Nephron progenitor cell (in vitro differentiated cells): ENCODE data around the gene CALML4.

Experiments used
- DNase-seq: peaks from one replicate; pipeline ENCODE4 v3.0.0; 2021
- H3K27ac Mint-ChIP-seq: 2 replicates; pipeline ENCODE4 v1.8.0; 2021; ENCODE audit warnings: mild to moderate bottlenecking, moderate library complexity, mixed read lengths
- H3K27me3 Mint-ChIP-seq: 2 replicates; pipeline ENCODE4 v1.8.0; 2021; ENCODE audit warnings: mild to moderate bottlenecking, low read depth, mixed read lengths; ENCODE audit not compliant: poor library complexity
- H3K36me3 Mint-ChIP-seq: 2 replicates; pipeline ENCODE4 v1.8.0; 2021; ENCODE audit warnings: low read depth, mixed read lengths
- H3K4me1 Mint-ChIP-seq: 2 replicates; pipeline ENCODE4 v1.8.0; 2021; ENCODE audit warnings: mixed read lengths
- H3K4me3 Mint-ChIP-seq: 2 replicates; pipeline ENCODE4 v1.8.0; 2021; ENCODE audit warnings: mild to moderate bottlenecking, moderate library complexity, mixed read lengths
- H3K9me3 Mint-ChIP-seq: 2 replicates; pipeline ENCODE4 v1.8.0; 2021; ENCODE audit warnings: mild to moderate bottlenecking, moderate library complexity, mixed read lengths
- TF ChIP-seq, protein P1 (sequence below): fragments of 200-600 bp; sonication (generic); IDR thresholded peaks from 2 replicates; pipeline ENCODE4 v1.5.0; 2021; ENCODE audit warnings: antibody characterized with exemption

The CALML4 gene

DNA sequence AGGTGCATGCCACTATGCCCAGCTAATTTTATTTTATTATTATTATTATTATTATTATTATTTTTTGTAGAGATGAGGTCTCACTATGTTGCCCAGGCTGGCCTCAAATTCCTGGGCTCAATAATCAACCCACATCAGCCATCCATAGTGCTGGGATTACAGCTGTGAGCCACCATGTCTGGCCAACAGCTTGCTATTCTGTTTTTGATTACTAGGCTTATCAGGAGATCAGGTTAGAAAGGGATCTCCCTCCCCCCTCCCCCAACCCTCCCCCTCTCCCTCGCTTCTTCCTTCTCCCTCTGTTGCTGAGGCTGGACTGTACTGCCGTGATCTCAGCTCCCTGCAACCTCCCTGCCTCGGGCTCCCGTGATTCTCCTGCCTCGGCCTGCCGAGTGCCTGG, 15.8 kb upstream of the CALML4 start:
- Mint-ChIP-seq H3K4me3 (no peak overlapping the region), H3K9me3 (peaks cover 27% of the 10 kb centered on the region), H3K4me1 (peaks cover 7% of the 10 kb centered on the region), H3K27me3 (no peaks in the 10 kb centered on the region), H3K36me3 (peaks cover 82% of the 10 kb centered on the region), H3K27ac (no peak overlapping the region)
- TF ChIP-seq, protein P1, sequence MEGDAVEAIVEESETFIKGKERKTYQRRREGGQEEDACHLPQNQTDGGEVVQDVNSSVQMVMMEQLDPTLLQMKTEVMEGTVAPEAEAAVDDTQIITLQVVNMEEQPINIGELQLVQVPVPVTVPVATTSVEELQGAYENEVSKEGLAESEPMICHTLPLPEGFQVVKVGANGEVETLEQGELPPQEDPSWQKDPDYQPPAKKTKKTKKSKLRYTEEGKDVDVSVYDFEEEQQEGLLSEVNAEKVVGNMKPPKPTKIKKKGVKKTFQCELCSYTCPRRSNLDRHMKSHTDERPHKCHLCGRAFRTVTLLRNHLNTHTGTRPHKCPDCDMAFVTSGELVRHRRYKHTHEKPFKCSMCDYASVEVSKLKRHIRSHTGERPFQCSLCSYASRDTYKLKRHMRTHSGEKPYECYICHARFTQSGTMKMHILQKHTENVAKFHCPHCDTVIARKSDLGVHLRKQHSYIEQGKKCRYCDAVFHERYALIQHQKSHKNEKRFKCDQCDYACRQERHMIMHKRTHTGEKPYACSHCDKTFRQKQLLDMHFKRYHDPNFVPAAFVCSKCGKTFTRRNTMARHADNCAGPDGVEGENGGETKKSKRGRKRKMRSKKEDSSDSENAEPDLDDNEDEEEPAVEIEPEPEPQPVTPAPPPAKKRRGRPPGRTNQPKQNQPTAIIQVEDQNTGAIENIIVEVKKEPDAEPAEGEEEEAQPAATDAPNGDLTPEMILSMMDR: no peak
- DNase-seq: no peak

DNA sequence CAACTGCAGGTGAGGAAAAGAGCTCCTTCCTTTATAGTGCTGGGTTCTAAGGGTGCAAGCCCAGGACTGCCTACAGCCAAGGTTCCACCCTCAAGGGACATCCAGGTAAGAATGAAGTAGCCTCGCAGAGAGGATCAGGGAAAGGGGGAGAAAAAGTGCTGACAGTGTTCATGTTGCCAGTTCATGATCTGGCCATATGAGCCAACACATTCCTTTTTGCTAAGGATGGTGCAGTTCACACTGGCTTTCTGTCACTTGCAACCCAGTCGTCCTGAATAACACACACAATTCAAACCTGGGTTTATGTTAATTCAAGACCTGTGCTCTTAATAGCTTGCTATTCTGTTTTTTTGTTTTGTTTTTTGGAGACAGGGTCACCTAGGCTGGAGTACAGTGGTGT, 15.4 kb upstream of the CALML4 start:
- peaks cover 27% of the 10 kb centered on the region for H3K9me3 Mint-ChIP-seq
- peaks cover 7% of the 10 kb centered on the region for H3K4me1 Mint-ChIP-seq
- H3K4me3 Mint-ChIP-seq: no peak overlapping the region
- H3K36me3 Mint-ChIP-seq: peaks cover 84% of the 10 kb centered on the region
- no peak overlapping the region for H3K27ac Mint-ChIP-seq
- no peak for DNase-seq
- TF ChIP-seq, protein P1: no peak
- no peaks in the 10 kb centered on the region for H3K27me3 Mint-ChIP-seq

DNA sequence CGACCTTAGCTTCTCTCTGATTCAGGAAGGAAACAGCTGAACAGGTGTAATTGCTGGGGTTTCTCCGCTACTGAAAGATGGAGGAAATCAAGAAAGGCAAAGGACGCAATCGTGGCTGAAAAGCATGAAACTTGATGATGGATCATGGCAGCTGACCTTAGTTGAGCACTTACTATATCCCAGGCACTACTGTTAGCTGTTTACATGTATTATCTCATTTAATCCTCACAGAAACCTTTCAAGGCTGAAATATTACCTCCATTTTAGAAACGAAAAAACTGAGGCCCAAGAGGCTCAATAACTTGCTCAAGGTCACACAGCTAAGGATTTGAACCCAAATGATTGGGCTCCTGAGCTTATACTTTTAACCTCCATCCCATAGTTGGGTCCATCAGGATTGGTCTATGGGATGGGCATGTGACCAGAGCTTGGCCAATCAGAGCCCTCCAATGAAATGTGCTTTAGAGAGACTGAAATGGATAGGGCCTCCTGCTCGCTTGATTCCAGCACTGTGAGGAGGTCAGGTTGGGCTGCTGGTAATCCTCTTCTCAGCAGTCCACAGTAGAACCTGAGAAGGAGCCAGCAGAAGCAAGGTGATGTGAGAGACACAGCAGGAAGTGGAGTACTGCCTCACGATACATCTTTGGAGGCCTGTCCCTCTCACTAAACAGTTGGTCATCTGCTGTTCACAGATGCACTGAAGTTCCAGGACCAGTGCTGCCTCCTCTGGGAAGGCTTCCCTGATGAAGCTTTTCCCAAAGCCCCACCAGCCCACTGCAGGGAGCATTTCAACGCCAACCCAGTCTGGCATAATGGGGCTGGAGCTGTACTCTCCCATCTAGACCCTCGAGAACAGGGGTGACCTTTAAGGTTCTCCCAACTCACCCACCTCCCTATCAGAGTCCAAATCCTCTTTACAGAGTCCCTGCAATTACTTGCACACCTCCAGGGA, 14.0 kb upstream of the CALML4 start:
- no peaks in the 10 kb centered on the region for H3K4me1 Mint-ChIP-seq
- DNase-seq: no peak
- no peak overlapping the region for H3K27ac Mint-ChIP-seq
- H3K4me3 Mint-ChIP-seq: no peak overlapping the region
- H3K27me3 Mint-ChIP-seq: no peaks in the 10 kb centered on the region
- H3K9me3 Mint-ChIP-seq: peaks cover 21% of the 10 kb centered on the region
- TF ChIP-seq, protein P1: no peak
- H3K36me3 Mint-ChIP-seq: peaks cover 70% of the 10 kb centered on the region

DNA sequence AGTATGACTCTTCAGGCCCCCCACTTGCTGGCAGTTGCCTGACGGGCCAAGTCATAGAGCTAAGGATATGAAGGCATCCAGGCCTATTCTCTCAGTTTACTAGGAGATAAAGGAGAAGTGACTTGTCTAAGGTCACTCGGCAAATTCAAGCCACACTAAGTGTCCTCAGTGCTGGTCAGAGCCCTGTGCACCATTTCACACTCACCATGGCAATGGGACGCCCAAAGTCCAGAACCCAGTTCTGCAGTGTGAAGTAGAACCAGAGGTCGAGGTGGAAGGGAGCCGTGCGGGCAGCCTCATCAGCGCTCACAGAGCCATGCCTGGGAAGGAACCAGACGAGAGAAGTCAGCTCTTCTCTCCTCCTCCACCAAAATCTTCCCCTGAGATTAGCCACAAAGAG, 13.2 kb upstream of the CALML4 start:
- no peak for DNase-seq
- Mint-ChIP-seq H3K36me3 (peaks cover 71% of the 10 kb centered on the region), H3K4me1 (no peaks in the 10 kb centered on the region), H3K27me3 (no peaks in the 10 kb centered on the region), H3K27ac (no peak overlapping the region), H3K9me3 (peaks cover 18% of the 10 kb centered on the region), H3K4me3 (no peak overlapping the region)
- TF ChIP-seq, protein P1: no peak

DNA sequence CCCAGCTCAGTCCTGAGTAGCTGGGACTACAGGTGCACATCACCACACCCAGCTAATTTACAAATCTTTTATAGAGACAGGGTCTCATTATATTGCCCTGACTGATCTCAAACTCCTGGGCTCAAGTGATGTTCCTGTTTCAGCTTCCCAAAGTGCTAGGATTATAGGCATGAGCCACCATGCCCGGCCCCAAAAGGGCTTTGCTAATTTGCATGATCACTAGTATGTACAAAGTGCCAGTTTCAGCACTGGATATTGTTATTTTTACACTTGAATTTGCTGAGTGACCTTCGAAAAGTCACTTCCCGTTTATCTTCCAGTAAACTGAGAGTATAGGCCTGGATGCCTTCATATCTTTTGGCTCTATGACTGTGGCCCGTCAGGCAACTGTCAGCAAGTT, 12.2 kb upstream of the CALML4 start:
- TF ChIP-seq, protein P1: no peak
- no peak for DNase-seq
- Mint-ChIP-seq H3K36me3 (peaks cover 61% of the 10 kb centered on the region), H3K4me3 (no peak overlapping the region), H3K27ac (no peak overlapping the region), H3K9me3 (peaks cover 9% of the 10 kb centered on the region), H3K4me1 (no peaks in the 10 kb centered on the region), H3K27me3 (no peaks in the 10 kb centered on the region)

DNA sequence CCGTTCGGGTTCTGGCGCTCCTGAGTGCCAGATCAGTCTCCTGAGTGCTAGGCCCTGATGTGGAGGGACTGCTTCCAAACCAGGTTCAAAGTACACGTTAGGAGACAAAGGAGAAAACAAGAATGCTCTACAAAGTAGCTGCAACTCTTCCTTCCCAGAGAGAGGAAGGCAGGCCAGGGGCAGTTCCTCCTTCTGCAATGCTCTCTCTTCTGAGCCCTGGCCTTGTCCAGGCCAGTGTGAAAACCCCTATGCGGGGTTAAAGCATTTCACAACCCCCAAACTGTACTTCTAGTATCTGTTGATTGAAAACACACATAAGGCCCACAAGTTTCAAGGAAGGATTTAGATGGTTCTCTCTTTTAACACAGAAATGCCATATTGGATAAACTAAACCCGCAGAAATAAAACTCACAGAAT, 9.7 kb upstream of the CALML4 start:
- Mint-ChIP-seq H3K36me3 (peaks cover 44% of the 10 kb centered on the region), H3K27ac (no peak overlapping the region), H3K27me3 (no peaks in the 10 kb centered on the region), H3K4me3 (no peak overlapping the region), H3K4me1 (peaks cover 5% of the 10 kb centered on the region), H3K9me3 (peaks cover 3% of the 10 kb centered on the region)
- TF ChIP-seq, protein P1: no peak
- DNase-seq: no peak
